T-helper 17 cell (primary cell): Measurements from ENCODE around the gene VPS11. TPM values are rescaled to one million over a fixed set of nuclear protein-coding genes. Genes with fewer than 3 reads are reported as not detected.

ENCODE experiments used
- ATAC-seq: fragments of 150-1000 bp; cut with Tn5 transposase; 2 replicates; pipeline ENCODE4 v1.10.0; 2021; ENCODE audit warnings: mild to moderate bottlenecking, moderate library complexity
- DNase-seq, 3 donors: peaks; one replicate each; pipeline versions ENCODE4 v3.0.0 to v3.0.0-alpha.2; 2020 to 2021
- H3K9me3 ChIP-seq: one replicate; pipeline ENCODE4 v1.7.0; 2013; ENCODE audit warnings: low read length, mild to moderate bottlenecking; ENCODE audit not compliant: control insufficient read depth, poor library complexity, severe bottlenecking
- H3K27ac Mint-ChIP-seq: one replicate; pipeline ENCODE4 v1.8.0; 2022; ENCODE audit warnings: mild to moderate bottlenecking, moderate library complexity, mixed read lengths
- H3K27me3 Mint-ChIP-seq: one replicate; pipeline ENCODE4 v1.8.0; 2022; ENCODE audit warnings: mixed read lengths
- H3K36me3 Mint-ChIP-seq: one replicate; pipeline ENCODE4 v1.8.0; 2022; ENCODE audit warnings: low read depth, mixed read lengths
- H3K4me1 Mint-ChIP-seq: one replicate; pipeline ENCODE4 v1.8.0; 2022; ENCODE audit warnings: mild to moderate bottlenecking, mixed read lengths
- H3K4me3 Mint-ChIP-seq: one replicate; pipeline ENCODE4 v1.8.0; 2022; ENCODE audit warnings: mild to moderate bottlenecking, moderate library complexity, mixed read lengths
- total RNA-seq, 4 donors: library from RNA in 2 of 4; stranded (reverse) in 2 of 4; gene quantifications; one replicate each; pipeline ENCODE4 v1.2.3 and lab custom pipeline; 2022 to 2026

The VPS11 gene
- total RNA-seq, 2 donors from 2014 or later = 58.3 to 68.0 TPM

DNA sequence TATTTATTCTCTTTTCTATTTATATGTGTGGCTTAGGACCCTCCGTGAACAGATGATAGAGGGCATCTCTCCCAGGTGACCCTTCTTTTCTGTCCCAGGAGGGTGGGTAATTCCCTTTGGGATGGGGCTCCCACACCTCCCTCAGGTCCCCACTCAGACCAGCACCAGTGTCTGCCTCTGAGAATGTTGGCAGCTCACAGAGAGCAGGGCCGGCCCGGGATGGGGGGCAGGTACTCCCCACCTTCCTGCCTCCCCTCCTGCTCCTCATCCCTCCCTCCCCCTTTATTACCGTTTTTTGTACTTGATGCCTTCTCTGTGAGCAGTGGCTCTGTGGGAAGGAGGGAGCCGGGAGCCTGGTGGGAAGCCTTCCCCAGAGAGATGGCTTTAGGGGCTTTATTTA is 49.0 kb downstream of the VPS11 start:
- no peaks in the 10 kb centered on the region for H3K9me3 ChIP-seq
- no peak for ATAC-seq
- Mint-ChIP-seq H3K4me1 (peaks cover 30% of the 10 kb centered on the region), H3K4me3 (peak overlapping the region; percentile 87), H3K36me3 (peaks cover 10% of the 10 kb centered on the region), H3K27me3 (no peaks in the 10 kb centered on the region), H3K27ac (peak overlapping the region; percentile 93)
- DNase-seq = no peak

DNA sequence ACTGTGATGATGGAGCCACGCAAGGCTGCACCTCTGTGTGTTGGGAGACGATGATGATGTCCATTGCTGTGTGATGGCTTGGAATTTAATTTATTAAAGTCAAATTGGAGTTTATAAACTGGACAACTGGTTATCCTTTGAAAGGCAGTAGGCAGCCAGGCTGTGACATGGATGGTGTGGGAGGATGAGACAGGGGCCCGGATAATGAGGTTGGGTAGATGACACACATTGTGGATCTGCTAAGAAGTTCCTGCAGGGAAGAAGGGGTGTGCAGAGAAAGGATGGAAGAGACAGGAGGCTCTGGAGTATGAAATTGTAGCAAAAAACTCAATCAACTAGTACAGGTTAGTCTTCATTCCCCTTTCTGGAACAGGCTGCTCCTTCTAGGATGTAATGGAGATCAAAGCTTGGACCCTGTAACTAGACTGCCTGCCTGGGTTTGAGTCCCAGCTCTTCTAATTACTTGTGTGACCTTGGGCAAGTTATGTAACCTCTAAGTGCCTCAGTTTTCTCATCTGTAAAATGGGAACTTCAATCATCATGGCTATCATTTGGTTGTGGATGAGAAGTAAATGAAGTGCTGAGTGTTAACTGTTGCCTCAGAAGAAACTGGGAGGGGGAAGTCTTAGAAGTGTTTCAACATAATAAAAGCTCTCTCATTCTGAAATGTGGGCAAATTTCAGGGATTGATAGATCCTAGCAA is 49.5 kb downstream of the VPS11 start:
- no peaks in the 10 kb centered on the region for H3K9me3 ChIP-seq
- DNase-seq = no peak
- peaks cover 7% of the 10 kb centered on the region for H3K36me3 Mint-ChIP-seq
- H3K4me1 Mint-ChIP-seq = peaks cover 32% of the 10 kb centered on the region
- no peak for ATAC-seq
- H3K27me3 Mint-ChIP-seq = no peaks in the 10 kb centered on the region
- H3K27ac Mint-ChIP-seq = peak overlapping the region; percentile 93
- peak overlapping the region; percentile 87 for H3K4me3 Mint-ChIP-seq

DNA sequence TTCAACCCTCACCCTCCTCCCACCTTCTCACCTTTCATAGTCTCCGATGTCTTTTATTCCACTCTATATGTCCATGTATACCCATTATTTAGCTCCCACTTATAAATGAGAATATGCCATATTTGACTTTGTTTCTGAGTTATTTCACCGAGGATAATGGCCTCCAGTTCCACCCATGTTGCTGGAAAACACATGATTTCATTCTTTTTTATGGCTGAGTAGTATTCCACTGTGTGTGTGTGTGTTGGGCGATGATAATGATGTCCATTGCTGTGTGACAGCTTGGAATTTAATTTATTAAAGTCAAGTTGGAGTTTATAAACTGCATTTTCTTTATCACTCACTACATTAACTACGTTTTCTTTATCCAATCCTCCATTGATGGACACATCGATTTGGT is 50.6 kb downstream of the VPS11 start:
- no peak overlapping the region for H3K27ac Mint-ChIP-seq
- ATAC-seq (no peak), DNase-seq (no peak)
- H3K4me3 Mint-ChIP-seq = no peak overlapping the region
- peaks cover 41% of the 10 kb centered on the region for H3K4me1 Mint-ChIP-seq
- no peaks in the 10 kb centered on the region for H3K9me3 ChIP-seq
- no peaks in the 10 kb centered on the region for H3K27me3 Mint-ChIP-seq
- peaks cover 3% of the 10 kb centered on the region for H3K36me3 Mint-ChIP-seq

DNA sequence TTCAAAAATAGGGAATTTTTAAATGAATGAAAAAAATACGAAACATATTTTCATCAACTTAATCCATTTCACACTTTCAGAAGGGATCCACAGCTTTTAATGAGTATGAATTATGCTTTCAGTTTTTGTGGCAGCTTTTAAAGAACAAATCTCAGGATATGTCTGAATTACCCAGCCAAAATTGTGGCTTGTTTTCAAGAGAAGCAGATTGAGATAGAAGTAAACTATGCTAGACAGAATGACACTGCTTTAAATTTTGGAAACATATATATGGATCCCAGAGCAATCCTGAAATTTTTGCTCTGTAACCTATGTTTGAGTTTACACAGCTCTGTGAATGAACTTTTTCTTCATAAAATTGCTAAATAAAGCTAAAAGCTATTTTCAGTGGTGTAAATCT is 51.3 kb downstream of the VPS11 start:
- Mint-ChIP-seq H3K4me1 (peaks cover 42% of the 10 kb centered on the region), H3K27ac (no peak overlapping the region), H3K36me3 (peaks cover 3% of the 10 kb centered on the region), H3K27me3 (no peaks in the 10 kb centered on the region), H3K4me3 (no peak overlapping the region)
- no peaks in the 10 kb centered on the region for H3K9me3 ChIP-seq
- ATAC-seq (no peak), DNase-seq (no peak)

DNA sequence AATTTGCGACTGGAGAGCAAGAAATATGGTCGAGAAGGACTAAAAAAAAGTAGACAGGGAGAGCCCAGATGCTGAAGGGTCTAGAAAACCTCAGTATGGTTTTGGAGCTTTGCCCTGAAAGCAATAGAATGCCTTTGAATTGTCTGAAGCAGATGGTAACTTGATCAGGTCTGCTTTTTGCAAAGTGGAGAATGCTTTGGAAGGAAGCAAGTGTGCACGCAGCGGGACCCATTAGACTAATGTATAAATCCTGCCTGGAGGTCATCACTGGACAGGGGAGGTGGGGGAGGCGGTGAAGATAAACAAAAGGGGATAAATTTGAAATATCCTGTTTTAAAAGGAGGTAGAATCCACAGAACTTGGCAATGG is 53.0 kb downstream of the VPS11 start:
- no peak for DNase-seq
- Mint-ChIP-seq H3K27ac (peak overlapping the region; percentile 98), H3K4me1 (peaks cover 36% of the 10 kb centered on the region), H3K4me3 (peak overlapping the region; percentile 99), H3K36me3 (no peaks in the 10 kb centered on the region), H3K27me3 (no peaks in the 10 kb centered on the region)
- H3K9me3 ChIP-seq = no peaks in the 10 kb centered on the region
- no peak for ATAC-seq

- Mint-ChIP-seq H3K4me1 (peaks cover 33% of the 10 kb centered on the region), H3K27ac (peak within 1 kb of the TSS; percentile 98), H3K4me3 (peak within 1 kb of the TSS; percentile 99), H3K36me3 (no peaks in the 10 kb centered on the region), H3K27me3 (no peaks in the 10 kb centered on the region)
- DNase-seq = peak; percentile 97 to 100 (median 99)
- no peaks in the 10 kb centered on the region for H3K9me3 ChIP-seq
- ATAC-seq = peak; percentile 99
Measured at GRCh38 chr11:119121008-119121810, 53.6 kb downstream of the VPS11 start, which contains the start of gene HINFP. HINFP (plus strand) TSS chr11:119121580; CDS start chr11:119126945, 5,365 bp downstream.

- Mint-ChIP-seq H3K27ac (peak overlapping the region; percentile 98), H3K4me1 (peaks cover 34% of the 10 kb centered on the region), H3K4me3 (peak overlapping the region; percentile 99), H3K36me3 (no peaks in the 10 kb centered on the region), H3K27me3 (no peaks in the 10 kb centered on the region)
- DNase-seq (no peak), ATAC-seq (peak; percentile 0)
- no peaks in the 10 kb centered on the region for H3K9me3 ChIP-seq
Measured at GRCh38 chr11:119121811-119122124, 54.1 kb downstream of the VPS11 start.

DNA sequence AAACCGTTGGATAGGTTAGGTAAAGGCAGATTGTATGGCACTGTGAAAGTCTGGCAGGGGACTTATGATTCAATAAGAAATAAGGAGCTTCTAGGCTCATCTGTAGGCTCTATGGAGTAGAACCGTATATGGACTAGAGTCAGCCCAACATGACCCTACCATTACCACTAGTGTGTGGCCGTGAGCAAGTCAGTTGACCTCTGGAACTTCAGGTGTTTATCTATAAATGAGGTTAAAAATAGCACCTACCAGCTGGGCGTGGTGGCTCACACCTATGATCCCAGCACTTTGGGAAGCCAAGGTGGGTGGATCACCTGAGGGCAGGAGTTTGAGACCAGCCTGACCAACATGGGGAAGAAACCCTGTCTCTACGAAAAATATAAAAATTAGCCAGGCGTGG is 58.2 kb downstream of the VPS11 start:
- no peak overlapping the region for H3K27ac Mint-ChIP-seq
- H3K36me3 Mint-ChIP-seq = no peaks in the 10 kb centered on the region
- peaks cover 28% of the 10 kb centered on the region for H3K4me1 Mint-ChIP-seq
- ATAC-seq (no peak), DNase-seq (no peak)
- no peaks in the 10 kb centered on the region for H3K9me3 ChIP-seq
- H3K27me3 Mint-ChIP-seq = no peaks in the 10 kb centered on the region
- no peak overlapping the region for H3K4me3 Mint-ChIP-seq

GRCh38 chr11:119126675-119127268 is 59.2 kb downstream of the VPS11 start:
- no peak overlapping the region for H3K27ac Mint-ChIP-seq
- ATAC-seq (no peak), DNase-seq (no peak)
- H3K9me3 ChIP-seq = no peaks in the 10 kb centered on the region
- no peaks in the 10 kb centered on the region for H3K27me3 Mint-ChIP-seq
- peaks cover 23% of the 10 kb centered on the region for H3K4me1 Mint-ChIP-seq
- no peak overlapping the region for H3K4me3 Mint-ChIP-seq
- no peaks in the 10 kb centered on the region for H3K36me3 Mint-ChIP-seq

- H3K4me3 Mint-ChIP-seq = no peak overlapping the region
- ATAC-seq = no peak
- no peaks in the 10 kb centered on the region for H3K27me3 Mint-ChIP-seq
- no peak for DNase-seq
- no peaks in the 10 kb centered on the region for H3K9me3 ChIP-seq
- H3K36me3 Mint-ChIP-seq = peaks cover 8% of the 10 kb centered on the region
- no peak overlapping the region for H3K27ac Mint-ChIP-seq
- peaks cover 10% of the 10 kb centered on the region for H3K4me1 Mint-ChIP-seq
Measured at GRCh38 chr11:119130662-119131061, 63.0 kb downstream of the VPS11 start.

Other genes with a start within 250 kb of the VPS11 start
- gene CXCR5, start 183.9 kb upstream of the VPS11 start, total RNA-seq = 10 to 100 TPM; 11.1 to 15.0 TPM
- 100 to 1,000 TPM; 186 to 204 TPM for gene BCL9L, start 141.9 kb upstream of the VPS11 start, total RNA-seq
- gene UPK2, start 111.5 kb upstream of the VPS11 start, total RNA-seq = not detected
- not detected for gene FOXR1, start 96.1 kb upstream of the VPS11 start, total RNA-seq
- 100 to 1,000 TPM; 116 TPM for gene CENATAC, start 69.7 kb upstream of the VPS11 start, total RNA-seq
- gene RPS25, start 49.5 kb upstream of the VPS11 start, total RNA-seq = 1,000 to 10,000 TPM; 2,323 to 2,414 TPM
- gene TRAPPC4, start 49.1 kb upstream of the VPS11 start, total RNA-seq = 10 to 100 TPM; 62.4 to 69.5 TPM
- gene SLC37A4, start 36.9 kb upstream of the VPS11 start, total RNA-seq = 10 to 100 TPM in 1 of 2 donors, 1 to 10 TPM in 1; 9.0 to 11.0 TPM
- 100 to 1,000 TPM; 132 to 162 TPM for gene HYOU1, start 10.6 kb upstream of the VPS11 start, total RNA-seq
- gene HMBS, start 17.1 kb downstream of the VPS11 start, total RNA-seq = 1 to 10 TPM; 8.7 to 9.1 TPM
- 10 to 100 TPM; 18.9 to 20.5 TPM for gene DPAGT1, start 34.0 kb downstream of the VPS11 start, total RNA-seq
- 10 to 100 TPM; 20.9 to 24.6 TPM for gene C2CD2L, start 39.5 kb downstream of the VPS11 start, total RNA-seq
- 10 to 100 TPM; 22.3 to 26.1 TPM for gene HINFP, start 53.8 kb downstream of the VPS11 start, total RNA-seq
- not detected for gene ABCG4, start 81.2 kb downstream of the VPS11 start, total RNA-seq
- gene NLRX1, start 100.9 kb downstream of the VPS11 start, total RNA-seq = 1 to 10 TPM; 6.6 to 6.9 TPM
- gene NHERF4, start 117.7 kb downstream of the VPS11 start, total RNA-seq = 1 to 10 TPM in 1 of 2 donors, under 1 TPM in 1; 0.65 to 1.0 TPM
- gene CBL, start 138.5 kb downstream of the VPS11 start, total RNA-seq = 10 to 100 TPM; 36.1 to 41.9 TPM
- 10 to 100 TPM; 25.6 to 54.0 TPM for gene MCAM, start 249.3 kb downstream of the VPS11 start, total RNA-seq